NB4 (cell line): ENCODE data around the gene HIGD2A.

Source experiments
- MYC ChIP-seq: IDR thresholded peaks from 2 replicates; pipeline ENCODE4 v1.6.1; 2011; ENCODE audit warnings: low read depth, low read length
- POLR2A ChIP-seq: IDR thresholded peaks from 2 replicates; pipeline ENCODE4 v1.6.1; 2011; ENCODE audit warnings: mild to moderate bottlenecking; ENCODE audit not compliant: insufficient read length; ENCODE audit errors: extremely low read depth
- TF ChIP-seq, protein P1 (sequence below): IDR thresholded peaks from one replicate; pipeline ENCODE4 v1.5.1; 2012; ENCODE audit warnings: low read depth, low read length

DNA sequence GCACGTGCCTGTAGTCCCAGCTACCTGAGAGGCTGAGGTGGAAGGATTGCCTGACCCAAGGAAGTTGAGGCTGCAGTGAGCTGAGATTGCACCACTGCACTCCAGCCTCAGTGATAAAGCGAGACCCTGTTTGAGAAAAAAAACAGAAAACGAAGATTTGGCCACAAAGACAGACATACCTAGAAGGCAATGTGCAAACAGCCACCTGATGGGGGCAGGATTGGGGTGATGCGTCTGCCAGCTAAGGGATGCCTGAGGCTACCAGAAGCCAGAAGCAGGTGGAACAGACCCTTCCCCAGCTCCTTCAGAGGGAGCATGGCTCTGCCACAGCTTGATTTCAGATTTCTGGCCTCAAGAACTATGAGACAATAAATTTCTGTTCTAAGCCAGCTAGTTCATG lies 2.9 kb downstream of the HIGD2A start:
- TF ChIP-seq, protein P1, sequence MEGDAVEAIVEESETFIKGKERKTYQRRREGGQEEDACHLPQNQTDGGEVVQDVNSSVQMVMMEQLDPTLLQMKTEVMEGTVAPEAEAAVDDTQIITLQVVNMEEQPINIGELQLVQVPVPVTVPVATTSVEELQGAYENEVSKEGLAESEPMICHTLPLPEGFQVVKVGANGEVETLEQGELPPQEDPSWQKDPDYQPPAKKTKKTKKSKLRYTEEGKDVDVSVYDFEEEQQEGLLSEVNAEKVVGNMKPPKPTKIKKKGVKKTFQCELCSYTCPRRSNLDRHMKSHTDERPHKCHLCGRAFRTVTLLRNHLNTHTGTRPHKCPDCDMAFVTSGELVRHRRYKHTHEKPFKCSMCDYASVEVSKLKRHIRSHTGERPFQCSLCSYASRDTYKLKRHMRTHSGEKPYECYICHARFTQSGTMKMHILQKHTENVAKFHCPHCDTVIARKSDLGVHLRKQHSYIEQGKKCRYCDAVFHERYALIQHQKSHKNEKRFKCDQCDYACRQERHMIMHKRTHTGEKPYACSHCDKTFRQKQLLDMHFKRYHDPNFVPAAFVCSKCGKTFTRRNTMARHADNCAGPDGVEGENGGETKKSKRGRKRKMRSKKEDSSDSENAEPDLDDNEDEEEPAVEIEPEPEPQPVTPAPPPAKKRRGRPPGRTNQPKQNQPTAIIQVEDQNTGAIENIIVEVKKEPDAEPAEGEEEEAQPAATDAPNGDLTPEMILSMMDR, result peak; percentile 3
- TF ChIP-seq MYC, result no peak
- no peak for TF ChIP-seq POLR2A
